ENCODE results near the gene MLXIPL. TPM values are rescaled to one million over a fixed set of nuclear protein-coding genes. Genes with fewer than 3 reads are reported as not detected.
"Not testable (repeated sequence)": the region's sequence is repeated elsewhere in the genome, so short reads cannot be mapped to it uniquely, and the experiment has no call there.

MLXIPL gene
- total RNA-seq, 1 donor from 2014 or later = 0.15 TPM

- DNase-seq (ENCODE audit: low read depth) = not testable (repeated sequence)
Observed at GRCh38 chr7:73614937-73615336, 9.4 kb downstream of the MLXIPL start.

- peak; percentile 74 for DNase-seq (ENCODE audit: low read depth)
Observed at GRCh38 chr7:73613954-73614735, 10.2 kb downstream of the MLXIPL start.

- peak; percentile 67 for DNase-seq (ENCODE audit: low read depth)
Observed at GRCh38 chr7:73612598-73613269, 11.6 kb downstream of the MLXIPL start.

- no peak for DNase-seq (ENCODE audit: low read depth)
Observed at GRCh38 chr7:73611017-73611555, 13.2 kb downstream of the MLXIPL start.

GRCh38 chr7:73610105-73610504, 14.2 kb downstream of the MLXIPL start:
- no peak for DNase-seq (ENCODE audit: low read depth)

GRCh38 chr7:73607692-73607983, 16.7 kb downstream of the MLXIPL start:
- DNase-seq (ENCODE audit: low read depth) = not testable (repeated sequence)

GRCh38 chr7:73606801-73607691, 17.3 kb downstream of the MLXIPL start:
- DNase-seq (ENCODE audit: low read depth) = no peak

- DNase-seq (ENCODE audit: low read depth) = no peak
Observed at GRCh38 chr7:73605601-73606220, 18.6 kb downstream of the MLXIPL start.

GRCh38 chr7:73602721-73603651, 21.3 kb downstream of the MLXIPL start:
- no peak for DNase-seq (ENCODE audit: low read depth)

GRCh38 chr7:73599916-73600315, 24.4 kb downstream of the MLXIPL start:
- no peak for DNase-seq (ENCODE audit: low read depth)

GRCh38 chr7:73599151-73599882, 25.0 kb downstream of the MLXIPL start:
- DNase-seq (ENCODE audit: low read depth) = no peak

- no peak for DNase-seq (ENCODE audit: low read depth)
Observed at GRCh38 chr7:73597978-73598782, 26.1 kb downstream of the MLXIPL start.

GRCh38 chr7:73596191-73597065, 27.9 kb downstream of the MLXIPL start:
- DNase-seq (ENCODE audit: low read depth) = no peak

GRCh38 chr7:73595358-73595757, 29.0 kb downstream of the MLXIPL start:
- DNase-seq (ENCODE audit: low read depth) = no peak

GRCh38 chr7:73593207-73594045, 30.9 kb downstream of the MLXIPL start:
- no peak for DNase-seq (ENCODE audit: low read depth)

GRCh38 chr7:73586911-73587310, 37.4 kb downstream of the MLXIPL start:
- DNase-seq (ENCODE audit: low read depth) = no peak

- DNase-seq (ENCODE audit: low read depth) = no peak
Observed at GRCh38 chr7:73585196-73585595, 39.1 kb downstream of the MLXIPL start.
